HG02798 (cell line): ENCODE data around the gene PRSS53.
"Not testable (repeated sequence)": the region's sequence is repeated elsewhere in the genome, so short reads cannot be mapped to it uniquely, and the experiment has no call there.

Source experiments
- ATAC-seq: cut with Tn5 transposase; IDR thresholded peaks from one replicate; pipeline ENCODE4 v1.9.1; 2021; ENCODE audit warnings: mild to moderate bottlenecking; ENCODE audit not compliant: unreplicated experiment, poor library complexity

Gene PRSS53

GRCh38 chr16:31088459-31089183, at the start of gene PRSS53:
Gene PRSS53, minus strand, starts transcription at chr16:31088943. Its CDS starts 134 bp downstream, at chr16:31088809.
- ATAC-seq: no peak

GRCh38 chr16:31136822-31137499, 48.2 kb upstream of the PRSS53 start:
- ATAC-seq: not testable (repeated sequence)

- no peak for ATAC-seq
These were observed 47.5 kb upstream of the PRSS53 start for GRCh38 chr16:31136287-31136662.

GRCh38 chr16:31135535-31136286, 47.0 kb upstream of the PRSS53 start, which contains the start of gene PRSS8:
Gene PRSS8, minus strand, starts transcription at chr16:31135727. Its CDS starts 229 bp downstream, at chr16:31135498.
- no peak for ATAC-seq

- no peak for ATAC-seq
These were observed 46.1 kb upstream of the PRSS53 start for GRCh38 chr16:31134625-31135534.

- no peak for ATAC-seq
These were observed 45.4 kb upstream of the PRSS53 start for GRCh38 chr16:31134091-31134571.

- no peak for ATAC-seq
These were observed 44.3 kb upstream of the PRSS53 start for GRCh38 chr16:31133046-31133501.

GRCh38 chr16:31132303-31132979, 43.7 kb upstream of the PRSS53 start:
- no peak for ATAC-seq

GRCh38 chr16:31131841-31132271, 43.1 kb upstream of the PRSS53 start:
- ATAC-seq: no peak

GRCh38 chr16:31131416-31131815, 42.7 kb upstream of the PRSS53 start:
- ATAC-seq: no peak

- no peak for ATAC-seq
These were observed 42.2 kb upstream of the PRSS53 start for GRCh38 chr16:31130899-31131298.

GRCh38 chr16:31130336-31130891, 41.7 kb upstream of the PRSS53 start:
- no peak for ATAC-seq

GRCh38 chr16:31129568-31130335, 41.0 kb upstream of the PRSS53 start:
- ATAC-seq: no peak

GRCh38 chr16:31128711-31129567, 40.2 kb upstream of the PRSS53 start:
- ATAC-seq: no peak

- no peak for ATAC-seq
These were observed 38.4 kb upstream of the PRSS53 start for GRCh38 chr16:31127182-31127581.

- ATAC-seq: no peak
These were observed 37.1 kb upstream of the PRSS53 start for GRCh38 chr16:31125844-31126243.

GRCh38 chr16:31120129-31120528, 31.4 kb upstream of the PRSS53 start:
- no peak for ATAC-seq
